ENCODE results near the gene RFT1.

RFT1 gene

GRCh38 chr3:53084310-53085001 lies 45.8 kb downstream of the RFT1 start:
- no peak overlapping the region for H3K4me3 ChIP-seq (ENCODE audit: low read length)
- TF ChIP-seq ZNF274 (IDR thresholded peaks at IDR 0.05; ENCODE audit: low read depth, low read length): no peak

DNA sequence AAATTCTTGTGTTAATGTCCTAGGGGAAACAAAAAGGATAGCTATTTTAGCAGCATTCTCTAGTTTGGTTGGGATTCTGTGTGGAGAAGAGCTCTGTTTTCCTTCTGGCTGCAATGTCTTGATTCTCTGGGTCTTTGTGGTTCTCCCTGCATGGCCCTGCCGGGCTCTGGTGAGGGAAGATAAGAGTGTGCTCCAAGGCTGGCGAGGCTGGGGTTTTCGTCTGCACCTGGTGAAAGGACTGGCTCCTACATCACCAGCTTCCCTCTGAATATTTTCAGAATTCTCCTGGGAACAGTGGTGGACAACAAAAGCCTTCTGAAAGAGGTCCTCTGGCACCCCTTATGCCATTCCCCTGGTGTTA lies 46.3 kb downstream of the RFT1 start:
- H3K4me3 ChIP-seq (ENCODE audit: low read length): no peak overlapping the region
- TF ChIP-seq ZNF274 (IDR thresholded peaks at IDR 0.05; ENCODE audit: low read depth, low read length): no peak

GRCh38 chr3:53083521-53083920 lies 46.7 kb downstream of the RFT1 start:
- H3K4me3 ChIP-seq (ENCODE audit: low read length): no peak overlapping the region
- TF ChIP-seq ZNF274 (IDR thresholded peaks at IDR 0.05; ENCODE audit: low read depth, low read length): no peak

DNA sequence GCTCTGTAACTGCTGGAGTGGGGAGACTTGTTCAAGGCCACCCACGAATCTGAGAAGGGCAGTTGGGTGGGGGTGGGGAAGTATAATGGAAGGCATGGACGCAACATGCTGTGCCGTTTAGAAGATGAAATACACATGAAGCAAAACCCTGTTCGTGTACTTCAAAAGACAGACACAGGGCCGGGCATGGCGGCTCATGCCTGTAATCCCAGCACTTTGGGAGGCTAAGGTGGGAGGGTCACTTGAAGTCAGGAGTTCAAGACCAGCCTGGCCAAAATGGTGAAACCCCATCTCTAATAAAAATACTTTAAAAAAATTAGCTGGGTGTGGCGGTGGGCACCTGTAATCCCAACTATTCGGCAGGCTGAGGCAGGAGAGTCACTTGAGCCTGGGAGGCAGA lies 47.5 kb downstream of the RFT1 start:
- no peak overlapping the region for H3K4me3 ChIP-seq (ENCODE audit: low read length)
- TF ChIP-seq ZNF274 (IDR thresholded peaks at IDR 0.05; ENCODE audit: low read depth, low read length): no peak

GRCh38 chr3:53081318-53081717 lies 48.9 kb downstream of the RFT1 start:
- H3K4me3 ChIP-seq (ENCODE audit: low read length): no peak overlapping the region
- no peak for TF ChIP-seq ZNF274 (IDR thresholded peaks at IDR 0.05; ENCODE audit: low read depth, low read length)

DNA sequence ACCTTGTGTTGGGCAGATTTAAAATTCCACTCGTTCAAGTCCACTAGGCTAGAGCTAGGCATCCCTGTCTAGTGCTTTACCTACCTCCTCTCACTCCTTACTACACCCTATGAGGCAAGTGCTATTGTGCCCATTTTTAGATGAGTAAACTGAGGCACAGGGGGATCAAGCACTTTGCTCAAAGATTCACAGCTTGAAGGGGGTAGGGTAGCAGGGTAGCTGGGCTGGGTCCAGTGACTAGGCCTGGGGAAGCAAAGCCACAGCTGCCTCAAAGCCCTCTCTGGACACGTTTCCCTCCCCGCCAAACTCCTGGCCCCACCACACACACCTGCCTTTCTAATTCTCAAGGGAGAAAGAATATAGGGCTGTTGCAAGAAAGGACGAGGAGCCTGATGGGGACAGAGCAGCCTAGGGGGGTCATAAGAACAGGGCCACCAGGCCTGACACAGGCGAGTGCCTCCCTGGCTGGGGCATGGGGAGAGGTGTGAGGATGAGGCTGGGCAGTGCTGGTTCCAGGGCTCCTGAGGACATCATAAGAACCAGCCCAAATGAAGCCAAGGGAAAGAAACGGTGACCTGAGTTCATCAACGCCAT lies 49.5 kb downstream of the RFT1 start:
- no peak for TF ChIP-seq ZNF274 (IDR thresholded peaks at IDR 0.05; ENCODE audit: low read depth, low read length)
- no peak overlapping the region for H3K4me3 ChIP-seq (ENCODE audit: low read length)

DNA sequence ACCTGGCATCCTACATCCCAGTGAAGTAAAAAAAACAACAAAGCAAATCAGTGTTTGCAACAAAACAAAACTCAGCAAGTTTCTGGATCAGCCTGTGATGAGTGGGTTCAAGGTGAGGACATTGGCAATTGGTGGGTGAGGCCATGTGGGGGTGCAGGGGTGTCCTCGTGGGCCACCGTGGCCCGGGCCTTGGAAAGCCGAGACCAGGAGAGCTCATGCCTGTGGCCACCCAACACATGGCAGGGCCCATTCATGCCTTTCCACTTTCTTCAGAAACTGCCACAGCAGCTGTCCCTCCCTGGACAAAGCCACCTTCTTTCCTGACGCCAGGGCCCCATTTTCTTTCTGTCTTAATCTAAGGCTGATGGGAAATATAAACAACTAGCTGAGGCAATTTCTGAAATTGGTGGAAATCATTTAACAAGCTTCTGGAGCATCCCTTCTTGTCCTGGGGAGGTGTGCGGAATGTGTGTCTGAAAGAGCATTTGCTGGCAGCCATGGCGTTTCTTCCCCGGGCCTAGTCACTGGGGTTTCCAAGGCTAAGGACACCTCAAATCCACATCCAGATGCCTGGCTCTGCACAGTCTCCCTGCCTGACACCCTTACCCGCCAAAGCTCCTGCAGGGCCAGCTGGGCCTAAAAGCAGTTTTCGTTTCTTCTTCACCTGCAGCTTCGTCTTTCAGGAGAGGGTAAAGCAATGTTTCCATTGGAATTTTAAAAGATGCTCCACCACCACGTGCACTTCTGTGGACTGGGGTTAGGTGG lies 50.3 kb downstream of the RFT1 start:
- no peak for TF ChIP-seq ZNF274 (IDR thresholded peaks at IDR 0.05; ENCODE audit: low read depth, low read length)
- no peak overlapping the region for H3K4me3 ChIP-seq (ENCODE audit: low read length)

DNA sequence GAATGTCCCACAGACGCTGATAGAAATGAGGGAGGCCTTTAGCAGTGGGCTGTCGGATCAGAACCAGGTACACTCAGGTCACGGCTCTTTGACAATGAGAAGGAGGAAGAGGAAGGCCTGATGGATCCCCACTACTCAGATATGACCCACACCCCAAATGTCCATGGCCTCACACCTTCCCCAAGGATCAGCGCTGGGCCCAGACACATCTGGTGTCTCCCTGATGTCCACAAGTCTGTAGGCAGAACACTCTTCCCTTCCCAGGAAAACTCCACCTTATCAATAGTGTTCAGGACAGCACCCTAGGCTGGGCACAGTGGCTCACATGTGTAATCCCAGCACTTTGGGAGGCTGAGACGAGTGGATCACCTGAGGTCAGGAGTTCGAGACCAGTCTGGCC lies 51.1 kb downstream of the RFT1 start:
- TF ChIP-seq ZNF274 (IDR thresholded peaks at IDR 0.05; ENCODE audit: low read depth, low read length): no peak
- H3K4me3 ChIP-seq (ENCODE audit: low read length): no peak overlapping the region

GRCh38 chr3:53078656-53079055 lies 51.6 kb downstream of the RFT1 start:
- no peak overlapping the region for H3K4me3 ChIP-seq (ENCODE audit: low read length)
- no peak for TF ChIP-seq ZNF274 (IDR thresholded peaks at IDR 0.05; ENCODE audit: low read depth, low read length)

DNA sequence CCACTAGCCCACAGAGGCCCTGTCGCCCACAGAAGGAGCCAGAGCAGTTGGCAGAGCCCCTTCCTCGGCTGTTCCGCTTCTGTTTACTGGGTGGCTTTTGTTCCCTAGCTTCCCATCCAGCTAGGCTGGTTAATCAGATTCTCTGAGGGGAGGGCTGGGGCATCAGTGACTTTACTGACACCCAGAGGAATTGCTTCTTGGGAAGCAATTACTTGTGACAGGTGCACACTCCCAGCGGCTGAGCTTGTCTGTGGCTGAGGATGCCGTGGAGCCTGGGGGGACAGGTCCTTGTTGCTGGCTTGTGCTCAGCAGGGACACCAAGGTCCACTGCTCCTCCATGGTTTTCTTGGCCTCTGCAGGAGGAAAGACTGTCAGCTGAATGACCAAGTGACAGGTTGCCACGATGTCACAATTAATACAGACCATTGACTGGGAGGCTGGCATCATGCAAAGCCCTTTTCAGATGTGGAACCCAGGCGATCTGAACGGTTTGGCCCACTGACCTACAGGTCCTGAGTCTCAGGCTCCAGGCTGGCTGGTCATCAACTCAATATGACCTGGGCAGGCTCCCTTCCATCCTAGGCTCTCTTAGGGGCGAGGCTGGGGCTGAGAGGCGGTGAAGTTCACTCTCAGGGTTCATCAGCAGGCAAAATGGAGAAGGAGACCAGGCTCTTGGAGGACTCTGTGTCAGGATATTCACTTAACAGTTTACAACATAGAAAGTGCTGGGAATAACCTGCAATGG lies 52.6 kb downstream of the RFT1 start:
- no peak for TF ChIP-seq ZNF274 (IDR thresholded peaks at IDR 0.05; ENCODE audit: low read depth, low read length)
- no peak overlapping the region for H3K4me3 ChIP-seq (ENCODE audit: low read length)

- no peak overlapping the region for H3K4me3 ChIP-seq (ENCODE audit: low read length)
- TF ChIP-seq ZNF274 (IDR thresholded peaks at IDR 0.05; ENCODE audit: low read depth, low read length): no peak
Observed at GRCh38 chr3:53075743-53076140, 54.5 kb downstream of the RFT1 start.

DNA sequence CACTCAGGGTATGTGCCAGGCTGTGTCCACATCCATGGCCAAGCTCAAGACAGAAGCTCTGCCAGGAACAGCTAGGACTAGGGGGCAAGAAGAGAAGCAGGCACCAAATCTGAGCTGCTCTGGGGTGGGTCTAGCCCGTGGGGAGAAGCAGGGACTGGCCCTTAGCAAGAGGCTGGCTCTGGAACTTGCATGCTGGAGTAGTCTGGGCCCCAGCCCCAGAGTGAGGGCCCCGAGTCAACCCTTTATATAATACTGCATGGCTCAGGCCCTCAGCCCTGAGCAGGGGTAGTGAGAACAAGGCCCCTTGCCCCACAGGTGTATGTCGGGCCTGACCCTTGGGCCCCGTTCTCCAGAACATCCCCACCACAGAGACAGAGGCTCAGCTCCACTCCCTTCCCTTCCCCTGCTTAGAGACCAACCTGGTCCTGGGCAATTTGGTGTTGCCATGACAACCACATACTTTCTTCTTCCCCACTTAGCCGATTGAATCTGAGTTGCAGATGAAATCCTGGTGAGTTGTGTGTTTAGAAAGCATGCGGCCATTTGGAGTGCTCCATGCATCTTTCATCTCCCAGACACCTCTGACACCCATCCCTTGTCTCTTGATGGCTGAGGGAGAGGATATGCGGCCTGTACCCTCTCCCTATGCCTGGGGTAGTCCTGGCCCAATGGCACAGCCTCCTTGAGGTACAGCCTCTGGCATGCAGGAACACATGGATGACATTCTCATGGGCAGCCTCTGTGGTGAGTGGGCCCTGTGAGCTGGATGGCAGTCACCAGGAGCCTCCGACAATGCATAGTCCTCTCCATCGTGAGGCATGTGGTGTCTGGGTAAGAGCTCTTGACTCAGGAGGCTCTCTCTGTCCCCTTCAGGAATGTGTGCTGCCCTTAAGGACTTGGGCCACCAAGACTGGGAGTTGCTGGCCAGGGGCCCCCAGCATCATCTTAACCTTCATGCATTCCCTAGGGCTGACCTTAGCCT lies 55.2 kb downstream of the RFT1 start:
- TF ChIP-seq ZNF274 (IDR thresholded peaks at IDR 0.05; ENCODE audit: low read depth, low read length): no peak
- H3K4me3 ChIP-seq (ENCODE audit: low read length): no peak overlapping the region

DNA sequence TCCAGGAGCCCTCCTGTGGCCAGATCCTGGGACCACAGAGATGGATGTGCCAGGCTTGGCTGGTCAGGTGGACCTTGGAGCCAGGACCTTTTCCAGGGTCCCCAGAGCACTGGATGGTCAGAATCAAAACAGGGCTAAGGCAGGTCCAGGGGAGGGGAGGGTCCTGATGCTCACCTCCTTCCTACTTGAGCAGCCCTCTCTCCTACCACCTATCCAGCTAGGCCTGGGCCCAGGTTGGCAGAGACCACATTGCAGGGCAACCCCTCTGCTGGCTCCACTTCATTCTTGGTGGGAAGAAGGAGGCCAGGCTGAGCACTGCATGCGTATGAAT lies 55.9 kb downstream of the RFT1 start:
- no peak for TF ChIP-seq ZNF274 (IDR thresholded peaks at IDR 0.05; ENCODE audit: low read depth, low read length)
- H3K4me3 ChIP-seq (ENCODE audit: low read length): no peak overlapping the region
